ENCODE measurements around the gene POLR3A. TPM values are rescaled to one million over a fixed set of nuclear protein-coding genes. Genes with fewer than 3 reads are reported as not detected.

POLR3A gene
- total and polyA plus RNA-seq, 9 donors = 4.8 to 15.0 (median 12.8) TPM

GRCh38 chr10:78062296-78062695 is 33.0 kb upstream of the POLR3A start:
- intact Hi-C loops (cut with DNase I) = loop anchor here in 2 of 4 donors (10.0 kb wide), 2 partner anchors 223 to 1143 kb away; no protein-coding TSS in a partner anchor
- H3K27ac ChIP-seq = no peak overlapping the region

GRCh38 chr10:78059906-78060702 is 30.8 kb upstream of the POLR3A start:
- H3K4me1 ChIP-seq (ENCODE audit: insufficient read depth) = no peaks in the 10 kb centered on the region
- TF ChIP-seq CTCF (IDR thresholded peaks at IDR 0.05) = no peak
- no peak for TF ChIP-seq POLR2A (IDR thresholded peaks at IDR 0.05)
- no peak for TF ChIP-seq EP300 (IDR thresholded peaks at IDR 0.05)
- no peaks in the 10 kb centered on the region for H3K36me3 ChIP-seq
- peak in 1 of 5 donors; percentile 1 for DNase-seq
- no peaks in the 10 kb centered on the region for H3K27me3 ChIP-seq
- 87 to 90% (median 88%) methylated on average over 12 of the region's 12 CpGs for WGBS, 3 donors
- H3K27ac ChIP-seq = no peak overlapping the region
- intact Hi-C loops (cut with DNase I) = loop anchor here in 2 of 4 donors (10.0 kb wide), 2 partner anchors 225 to 1145 kb away; no protein-coding TSS in a partner anchor
- no peaks in the 10 kb centered on the region for H3K9me3 ChIP-seq
- no peak overlapping the region for H3K4me3 ChIP-seq

More at GRCh38 chr10:78062296-78062695, 33.0 kb upstream of the POLR3A start:
- no peak for TF ChIP-seq CTCF (IDR thresholded peaks at IDR 0.05)
- no peak for TF ChIP-seq POLR2A (IDR thresholded peaks at IDR 0.05)
- no peak for TF ChIP-seq EP300 (IDR thresholded peaks at IDR 0.05)
- 71 to 95% (median 88%) methylated on average over 5 of the region's 5 CpGs for WGBS, 3 donors
- no peak overlapping the region for H3K4me3 ChIP-seq
- H3K9me3 ChIP-seq = no peaks in the 10 kb centered on the region
- no peaks in the 10 kb centered on the region for H3K36me3 ChIP-seq
- no peak for DNase-seq
- no peaks in the 10 kb centered on the region for H3K4me1 ChIP-seq (ENCODE audit: insufficient read depth)
- no peaks in the 10 kb centered on the region for H3K27me3 ChIP-seq

GRCh38 chr10:78058562-78058961 is 29.2 kb upstream of the POLR3A start:
- Histone ChIP-seq H3K9me3 (no peaks in the 10 kb centered on the region), H3K36me3 (no peaks in the 10 kb centered on the region), H3K27me3 (no peaks in the 10 kb centered on the region), H3K4me3 (no peak overlapping the region), H3K4me1 (ENCODE audit: insufficient read depth) (no peaks in the 10 kb centered on the region), H3K27ac (no peak overlapping the region)
- DNase-seq = peak in 1 of 5 donors; percentile 7
- intact Hi-C loops (cut with DNase I) = no loop called here
- TF ChIP-seq EP300 (IDR thresholded peaks at IDR 0.05) = no peak
- no peak for TF ChIP-seq POLR2A (IDR thresholded peaks at IDR 0.05)
- TF ChIP-seq CTCF (IDR thresholded peaks at IDR 0.05) = no peak
- 67 to 78% (median 75%) methylated on average over 5 of the region's 5 CpGs for WGBS, 3 donors

- no peaks in the 10 kb centered on the region for H3K4me1 ChIP-seq (ENCODE audit: insufficient read depth)
- intact Hi-C loops (cut with DNase I) = no loop called here
- no peaks in the 10 kb centered on the region for H3K36me3 ChIP-seq
- peak in 1 of 5 donors; percentile 7 for DNase-seq
- H3K27ac ChIP-seq = no peak overlapping the region
- TF ChIP-seq EP300 (IDR thresholded peaks at IDR 0.05) (no peak), POLR2A (IDR thresholded peaks at IDR 0.05) (no peak), CTCF (IDR thresholded peaks at IDR 0.05) (no peak)
- no peaks in the 10 kb centered on the region for H3K9me3 ChIP-seq
- no peak overlapping the region for H3K4me3 ChIP-seq
- WGBS, 3 donors = 55 to 57% (median 56%) methylated on average over 7 of the region's 7 CpGs
- H3K27me3 ChIP-seq = no peaks in the 10 kb centered on the region
Measured at GRCh38 chr10:78053211-78053868, 24.0 kb upstream of the POLR3A start.
